SKM-1 treated with dmso at 0.1 percent for 144 hours (cell line): ENCODE measurements around the gene IREB2.
A peak's percentile ranks its signal among the peaks of the same experiment; 100 is the strongest.
"Not testable (repeated sequence)": the region's sequence is repeated elsewhere in the genome, so short reads cannot be mapped to it uniquely, and the experiment has no call there.

Source experiments
- DNase-seq: peaks from one replicate; lab custom pipeline; 2025; ENCODE audit not compliant: unreplicated experiment; lab: John Stamatoyannopoulos, UW

IREB2 gene

DNA sequence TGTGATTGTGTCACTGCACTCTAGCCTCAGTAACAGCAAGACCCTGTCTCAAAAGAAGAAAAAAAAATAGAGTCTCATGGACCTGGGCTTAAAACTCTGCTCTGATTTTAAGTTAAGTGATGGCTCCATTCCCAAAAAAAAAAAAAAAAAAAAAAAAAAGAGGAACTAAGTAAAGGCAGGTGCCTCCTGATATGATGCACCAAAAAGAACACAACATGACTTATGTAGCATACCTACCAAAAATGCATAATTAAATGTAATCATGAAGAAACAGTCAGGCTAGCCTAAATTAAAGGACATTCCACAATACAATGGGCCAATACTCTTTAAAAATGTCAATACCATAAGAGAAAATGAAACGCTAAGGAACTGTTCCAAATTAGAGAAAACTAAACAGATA, 5.4 kb upstream of the IREB2 start:
- no peak for DNase-seq

DNA sequence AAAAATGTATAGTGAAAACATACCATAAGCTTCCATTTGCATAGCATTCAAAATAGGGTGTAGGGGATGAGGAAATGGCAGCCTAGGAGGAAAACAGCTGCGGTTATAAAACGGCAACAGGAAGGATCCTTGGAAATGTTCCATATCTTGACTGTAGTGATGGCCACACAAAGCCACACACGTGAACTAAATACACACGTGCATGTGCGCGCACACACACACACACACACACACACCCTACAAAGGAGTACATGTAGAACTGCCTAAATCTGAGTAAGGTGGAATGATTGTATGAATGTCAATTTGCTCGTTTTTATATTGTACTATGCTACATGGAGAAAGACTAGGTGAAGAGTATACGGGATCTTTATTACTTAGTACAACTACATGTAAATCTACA, 3.9 kb upstream of the IREB2 start:
- DNase-seq: no peak

DNA sequence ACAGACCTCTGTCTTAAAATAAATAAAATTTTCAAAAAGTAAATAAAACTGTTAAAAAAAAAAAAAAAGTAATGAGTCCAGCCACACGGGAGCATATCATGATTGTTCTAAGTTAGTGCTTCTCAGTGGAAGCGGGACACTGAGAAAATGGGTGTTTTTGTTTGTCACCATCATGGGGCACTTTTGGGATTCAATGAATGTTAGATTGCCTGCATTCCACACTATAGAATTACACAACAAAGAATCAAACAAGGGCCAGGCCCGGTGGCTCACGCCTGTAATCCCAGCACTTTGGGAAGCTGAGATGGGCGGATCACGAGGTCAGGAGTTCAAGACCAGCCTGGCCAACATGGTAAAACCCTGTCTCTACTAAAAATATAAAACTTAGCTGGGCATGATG, 3.3 kb upstream of the IREB2 start:
- DNase-seq: not testable (repeated sequence)

- DNase-seq: no peak
Observed at GRCh38 chr15:78437107-78437761, 782 bp upstream of the IREB2 start.

- DNase-seq: peak; percentile 20
Observed at GRCh38 chr15:78438619-78439285, 736 bp downstream of the IREB2 start.

GRCh38 chr15:78440375-78441373, 2.7 kb downstream of the IREB2 start:
- DNase-seq: no peak

DNA sequence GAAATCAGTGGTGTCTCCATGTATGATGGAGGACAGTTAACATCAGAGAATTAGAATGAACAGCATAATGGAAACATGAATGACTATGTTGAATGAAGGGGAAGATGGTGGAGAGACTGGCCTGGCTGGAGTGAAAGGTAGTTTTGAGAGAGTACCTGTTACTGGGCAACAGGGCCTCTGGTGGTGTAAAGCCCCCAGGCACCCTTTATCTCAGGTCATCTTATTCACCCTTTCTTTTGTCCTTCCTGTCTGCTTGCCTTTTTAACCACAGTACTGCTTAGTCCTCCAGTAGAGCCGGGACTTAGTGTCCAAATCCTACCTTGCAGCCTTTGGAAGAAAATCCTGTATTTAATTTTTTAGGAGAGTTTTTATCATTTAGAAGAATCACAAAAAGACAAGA, 6.2 kb downstream of the IREB2 start:
- no peak for DNase-seq

DNA sequence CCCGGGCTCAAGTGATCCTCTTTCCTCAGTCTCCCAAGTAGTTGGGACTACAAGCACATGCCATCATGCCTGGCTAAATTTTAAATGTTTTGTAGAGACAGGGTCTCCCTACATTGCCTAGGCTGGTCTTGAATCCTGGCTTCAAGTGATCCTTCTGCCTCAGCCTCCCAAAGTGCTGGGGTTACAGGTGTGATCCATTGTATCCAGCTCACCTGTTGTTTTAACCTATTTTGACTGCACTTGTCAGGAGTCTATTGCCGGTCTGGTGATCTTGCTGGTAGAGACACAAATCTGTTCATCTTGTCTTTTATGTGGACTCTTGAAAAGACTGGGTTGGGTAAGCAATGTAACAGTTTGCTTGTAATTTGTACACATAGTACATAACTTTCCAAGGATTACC, 7.9 kb downstream of the IREB2 start:
- no peak for DNase-seq

GRCh38 chr15:78446551-78446950, 8.5 kb downstream of the IREB2 start:
- DNase-seq: no peak

GRCh38 chr15:78448441-78449219, 10.6 kb downstream of the IREB2 start:
- no peak for DNase-seq

- no peak for DNase-seq
Observed at GRCh38 chr15:78449220-78449999, 11.4 kb downstream of the IREB2 start.

GRCh38 chr15:78450285-78450858, 12.4 kb downstream of the IREB2 start:
- no peak for DNase-seq

- DNase-seq: no peak
Observed at GRCh38 chr15:78452485-78452884, 14.5 kb downstream of the IREB2 start.

DNA sequence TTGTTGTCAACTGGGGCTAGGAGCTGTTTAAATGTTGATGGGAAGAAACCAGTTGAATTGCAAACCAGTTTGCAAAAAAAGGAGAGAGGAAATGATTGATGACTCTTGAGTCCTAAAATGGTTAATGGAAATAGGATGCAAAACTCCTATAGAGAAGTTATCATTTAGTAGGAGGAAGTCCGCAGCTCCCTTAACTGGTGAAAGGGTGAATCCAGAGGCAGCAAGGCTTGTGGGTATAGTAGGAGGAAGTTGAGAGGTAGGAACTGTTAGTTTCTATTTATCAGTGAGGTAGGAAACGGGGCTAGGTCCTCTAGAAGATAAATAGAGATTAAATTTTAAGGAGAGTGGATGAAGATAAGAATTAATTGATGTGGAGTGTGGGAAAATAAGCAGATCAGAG, 15.4 kb downstream of the IREB2 start:
- peak; percentile 89 for DNase-seq

DNA sequence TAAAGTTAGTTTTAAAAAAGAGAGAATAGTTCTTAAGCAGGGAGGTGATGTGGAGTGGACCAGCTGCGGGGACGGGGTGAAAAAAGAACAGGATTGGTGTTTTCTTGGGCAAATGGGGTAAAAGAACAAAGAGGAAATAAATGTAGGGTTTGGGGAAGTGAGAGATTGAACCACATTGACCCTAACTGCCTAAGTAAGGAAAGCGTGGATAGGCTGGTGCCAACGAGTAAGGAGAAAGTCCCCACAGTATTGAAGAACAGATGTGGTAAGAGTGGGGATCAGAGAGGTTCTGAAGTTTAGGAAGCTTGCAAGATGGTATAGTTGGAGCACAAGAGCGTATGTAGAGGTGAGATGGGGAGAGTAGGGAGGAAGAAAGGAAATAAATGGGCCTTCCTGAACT, 17.0 kb downstream of the IREB2 start:
- peak; percentile 90 for DNase-seq

DNA sequence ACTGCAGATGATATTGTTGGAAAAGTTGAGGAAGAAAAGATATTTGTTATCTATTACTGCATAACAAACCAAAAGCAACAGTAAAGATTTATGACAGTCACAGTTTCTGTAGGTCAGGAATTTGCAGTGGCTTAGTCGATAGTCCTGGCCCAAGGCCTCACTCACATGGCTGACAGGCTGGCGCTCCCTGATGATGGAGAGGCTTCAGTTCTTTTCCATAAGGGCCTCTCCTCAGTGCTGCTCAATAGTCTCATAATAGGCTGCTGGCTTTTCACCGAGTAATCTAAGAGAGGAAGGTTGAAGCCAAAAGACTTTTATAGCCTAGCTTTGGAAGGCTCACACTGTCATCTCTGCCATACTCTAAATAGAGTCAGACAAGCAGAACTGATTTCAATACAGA, 17.7 kb downstream of the IREB2 start:
- DNase-seq: no peak

DNA sequence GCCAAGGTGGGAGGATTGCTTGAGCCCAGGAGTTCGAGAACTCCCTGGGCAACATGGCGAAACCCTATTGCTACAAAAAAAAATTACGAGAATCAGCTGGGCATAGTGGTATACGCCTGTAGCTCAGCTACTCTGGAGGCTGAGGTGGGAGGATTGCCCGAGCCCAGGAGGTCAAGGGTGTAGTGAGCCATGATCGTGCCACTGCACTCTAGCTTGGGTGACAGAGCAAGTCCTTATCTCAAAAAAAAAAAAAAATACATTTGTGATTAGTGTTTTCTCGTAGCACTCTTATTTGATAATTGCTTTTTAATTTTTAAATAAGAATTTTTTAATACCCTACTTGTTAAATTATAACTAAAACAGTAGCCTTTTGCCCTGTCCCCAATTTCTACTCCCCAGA, 18.4 kb downstream of the IREB2 start:
- no peak for DNase-seq

DNA sequence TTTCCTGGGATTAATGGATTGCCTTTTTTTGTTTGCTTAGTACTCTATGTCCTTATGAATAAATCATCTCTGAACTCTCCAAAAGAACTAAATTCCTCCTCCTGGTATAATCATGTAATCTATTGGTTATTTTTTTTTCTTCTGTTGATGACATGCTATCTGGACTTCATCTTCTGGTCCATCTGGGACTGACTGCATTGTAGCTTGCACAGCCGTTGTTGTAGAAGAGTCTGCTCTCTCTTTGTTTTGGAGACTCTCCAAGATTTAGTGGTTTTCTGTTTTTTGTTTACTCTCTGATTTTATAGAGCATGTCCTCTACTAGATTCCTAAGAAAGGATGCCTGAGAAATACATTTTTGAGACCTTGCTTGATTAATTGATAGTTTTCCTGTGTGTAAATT, 19.1 kb downstream of the IREB2 start:
- no peak for DNase-seq

DNA sequence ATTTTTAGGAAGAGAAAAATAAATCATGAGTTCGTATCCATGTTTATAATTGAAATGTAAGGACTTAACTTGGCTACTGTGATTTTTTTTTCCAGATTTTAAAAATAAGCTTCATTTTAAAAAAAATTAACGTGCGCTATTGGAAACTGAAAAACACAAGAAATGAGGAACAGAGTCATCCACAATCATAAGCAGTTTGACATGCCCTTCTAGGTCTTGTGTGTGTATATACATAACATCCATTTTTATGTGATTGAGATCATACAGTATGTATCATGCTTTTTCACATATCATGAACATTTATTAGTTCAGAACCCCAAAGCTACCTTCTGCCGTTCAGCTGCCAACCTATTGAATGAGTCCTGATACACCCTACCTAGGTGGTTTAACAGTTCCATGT, 22.7 kb downstream of the IREB2 start:
- no peak for DNase-seq
